ENCODE results near the gene RYK. TPM values are rescaled to one million over a fixed set of nuclear protein-coding genes. Genes with fewer than 3 reads are reported as not detected.

RYK gene
- total RNA-seq, 1 experiment from 2014 or later, result 135 TPM

GRCh38 chr3:134287512-134287911 is 36.9 kb upstream of the RYK start:
- Mint-ChIP-seq H3K27ac (ENCODE audit: unreplicated experiment) (no peak overlapping the region), H3K36me3 (ENCODE audit: insufficient read depth, unreplicated experiment) (no peaks in the 10 kb centered on the region), H3K4me3 (ENCODE audit: low read depth, unreplicated experiment) (no peak overlapping the region), H3K4me1 (ENCODE audit: low read depth, unreplicated experiment) (no peaks in the 10 kb centered on the region), H3K9me3 (ENCODE audit: low read depth, unreplicated experiment) (no peaks in the 10 kb centered on the region), H3K27me3 (ENCODE audit: unreplicated experiment) (peaks cover 20% of the 10 kb centered on the region)
- DNase-seq, result no peak
- CTCF ChIA-PET, result no interaction called here
- intact Hi-C loops (cut with micrococcal nuclease; ENCODE audit: unreplicated experiment), result no loop called here
- no TSS peak for BruUV-seq (replicated peaks)
- TF ChIP-seq CTCF (IDR thresholded peaks at IDR 0.05; ENCODE audit: unreplicated experiment), result no peak

- intact Hi-C loops (cut with micrococcal nuclease; ENCODE audit: unreplicated experiment), result no loop called here
- H3K27me3 Mint-ChIP-seq (ENCODE audit: unreplicated experiment), result peaks cover 20% of the 10 kb centered on the region
- no peaks in the 10 kb centered on the region for H3K9me3 Mint-ChIP-seq (ENCODE audit: low read depth, unreplicated experiment)
- H3K27ac Mint-ChIP-seq (ENCODE audit: unreplicated experiment), result no peak overlapping the region
- CTCF ChIA-PET, result no interaction called here
- no peaks in the 10 kb centered on the region for H3K4me1 Mint-ChIP-seq (ENCODE audit: low read depth, unreplicated experiment)
- H3K4me3 Mint-ChIP-seq (ENCODE audit: low read depth, unreplicated experiment), result no peak overlapping the region
- no peaks in the 10 kb centered on the region for H3K36me3 Mint-ChIP-seq (ENCODE audit: insufficient read depth, unreplicated experiment)
- DNase-seq, result no peak
- no peak for TF ChIP-seq CTCF (IDR thresholded peaks at IDR 0.05; ENCODE audit: unreplicated experiment)
- no TSS peak for BruUV-seq (replicated peaks)
Measured at GRCh38 chr3:134284438-134284837, 33.8 kb upstream of the RYK start.

GRCh38 chr3:134282659-134283047 is 32.0 kb upstream of the RYK start:
- Mint-ChIP-seq H3K4me3 (ENCODE audit: low read depth, unreplicated experiment) (no peak overlapping the region), H3K27me3 (ENCODE audit: unreplicated experiment) (peaks cover 14% of the 10 kb centered on the region), H3K4me1 (ENCODE audit: low read depth, unreplicated experiment) (peaks cover 2% of the 10 kb centered on the region), H3K36me3 (ENCODE audit: insufficient read depth, unreplicated experiment) (no peaks in the 10 kb centered on the region), H3K9me3 (ENCODE audit: low read depth, unreplicated experiment) (no peaks in the 10 kb centered on the region), H3K27ac (ENCODE audit: unreplicated experiment) (no peak overlapping the region)
- TF ChIP-seq CTCF (IDR thresholded peaks at IDR 0.05; ENCODE audit: unreplicated experiment), result no peak
- BruUV-seq (replicated peaks), result no TSS peak
- CTCF ChIA-PET, result no interaction called here
- intact Hi-C loops (cut with micrococcal nuclease; ENCODE audit: unreplicated experiment), result no loop called here
- no peak for DNase-seq

GRCh38 chr3:134281912-134282658 is 31.4 kb upstream of the RYK start:
- no peak overlapping the region for H3K27ac Mint-ChIP-seq (ENCODE audit: unreplicated experiment)
- no peak for DNase-seq
- no TSS peak for BruUV-seq (replicated peaks)
- peaks cover 14% of the 10 kb centered on the region for H3K27me3 Mint-ChIP-seq (ENCODE audit: unreplicated experiment)
- no peaks in the 10 kb centered on the region for H3K36me3 Mint-ChIP-seq (ENCODE audit: insufficient read depth, unreplicated experiment)
- H3K4me3 Mint-ChIP-seq (ENCODE audit: low read depth, unreplicated experiment), result no peak overlapping the region
- H3K4me1 Mint-ChIP-seq (ENCODE audit: low read depth, unreplicated experiment), result peaks cover 8% of the 10 kb centered on the region
- H3K9me3 Mint-ChIP-seq (ENCODE audit: low read depth, unreplicated experiment), result no peaks in the 10 kb centered on the region
- no peak for TF ChIP-seq CTCF (IDR thresholded peaks at IDR 0.05; ENCODE audit: unreplicated experiment)
- CTCF ChIA-PET, result no interaction called here
- intact Hi-C loops (cut with micrococcal nuclease; ENCODE audit: unreplicated experiment), result no loop called here
